SK-N-SH (cell line): ENCODE measurements around the gene CYLC1.
A peak's percentile ranks its signal among the peaks of the same experiment; 100 is the strongest.

ENCODE experiments used
- FOXM1 ChIP-seq: IDR thresholded peaks from 2 replicates; pipeline ENCODE4 v1.4.0; 2012; ENCODE audit warnings: low read depth, mild to moderate bottlenecking
- TF ChIP-seq, protein P1 (sequence below): fragments of 200-600 bp; sonication (generic); IDR thresholded peaks from 2 replicates; pipeline ENCODE4 v1.6.1; 2017; ENCODE audit warnings: antibody characterized with exemption, mild to moderate bottlenecking, moderate library complexity
- TF ChIP-seq, protein P2 (sequence below): fragments of 150-350 bp; IDR thresholded peaks from 2 replicates; pipeline ENCODE4 v1.6.1; 2017; ENCODE audit warnings: antibody characterized with exemption, low read length, low read depth, borderline replicate concordance
- TF ChIP-seq, protein P3 (sequence below): IDR thresholded peaks from 2 replicates; pipeline ENCODE4 v1.4.0; 2012; ENCODE audit warnings: low read depth, borderline replicate concordance

DNA sequence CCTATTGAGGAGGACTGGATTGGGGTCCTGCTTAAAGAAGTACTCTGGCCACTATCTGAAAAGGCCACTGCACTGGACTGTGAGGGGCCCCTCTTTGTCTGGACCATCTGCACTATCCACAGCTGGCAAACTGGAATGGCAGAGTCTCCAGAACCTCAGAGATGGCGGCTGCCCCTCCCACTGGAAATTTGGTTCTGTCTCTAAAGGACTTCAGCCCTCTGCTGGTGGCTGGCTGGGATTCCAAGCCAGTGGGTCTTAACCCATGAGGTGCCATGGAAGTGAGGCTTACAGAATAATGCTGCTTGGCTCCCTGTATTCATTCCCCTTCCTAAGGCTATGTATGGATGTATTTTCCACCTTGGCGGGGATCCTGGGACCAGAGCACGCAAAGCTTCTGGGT, 41.6 kb upstream of the CYLC1 start:
- TF ChIP-seq, protein P1, sequence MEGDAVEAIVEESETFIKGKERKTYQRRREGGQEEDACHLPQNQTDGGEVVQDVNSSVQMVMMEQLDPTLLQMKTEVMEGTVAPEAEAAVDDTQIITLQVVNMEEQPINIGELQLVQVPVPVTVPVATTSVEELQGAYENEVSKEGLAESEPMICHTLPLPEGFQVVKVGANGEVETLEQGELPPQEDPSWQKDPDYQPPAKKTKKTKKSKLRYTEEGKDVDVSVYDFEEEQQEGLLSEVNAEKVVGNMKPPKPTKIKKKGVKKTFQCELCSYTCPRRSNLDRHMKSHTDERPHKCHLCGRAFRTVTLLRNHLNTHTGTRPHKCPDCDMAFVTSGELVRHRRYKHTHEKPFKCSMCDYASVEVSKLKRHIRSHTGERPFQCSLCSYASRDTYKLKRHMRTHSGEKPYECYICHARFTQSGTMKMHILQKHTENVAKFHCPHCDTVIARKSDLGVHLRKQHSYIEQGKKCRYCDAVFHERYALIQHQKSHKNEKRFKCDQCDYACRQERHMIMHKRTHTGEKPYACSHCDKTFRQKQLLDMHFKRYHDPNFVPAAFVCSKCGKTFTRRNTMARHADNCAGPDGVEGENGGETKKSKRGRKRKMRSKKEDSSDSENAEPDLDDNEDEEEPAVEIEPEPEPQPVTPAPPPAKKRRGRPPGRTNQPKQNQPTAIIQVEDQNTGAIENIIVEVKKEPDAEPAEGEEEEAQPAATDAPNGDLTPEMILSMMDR = peak; percentile 22; the same call in 1 of the 2 replicates
- TF ChIP-seq, protein P2, sequence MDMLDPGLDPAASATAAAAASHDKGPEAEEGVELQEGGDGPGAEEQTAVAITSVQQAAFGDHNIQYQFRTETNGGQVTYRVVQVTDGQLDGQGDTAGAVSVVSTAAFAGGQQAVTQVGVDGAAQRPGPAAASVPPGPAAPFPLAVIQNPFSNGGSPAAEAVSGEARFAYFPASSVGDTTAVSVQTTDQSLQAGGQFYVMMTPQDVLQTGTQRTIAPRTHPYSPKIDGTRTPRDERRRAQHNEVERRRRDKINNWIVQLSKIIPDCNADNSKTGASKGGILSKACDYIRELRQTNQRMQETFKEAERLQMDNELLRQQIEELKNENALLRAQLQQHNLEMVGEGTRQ = no peak
- TF ChIP-seq, protein P3, sequence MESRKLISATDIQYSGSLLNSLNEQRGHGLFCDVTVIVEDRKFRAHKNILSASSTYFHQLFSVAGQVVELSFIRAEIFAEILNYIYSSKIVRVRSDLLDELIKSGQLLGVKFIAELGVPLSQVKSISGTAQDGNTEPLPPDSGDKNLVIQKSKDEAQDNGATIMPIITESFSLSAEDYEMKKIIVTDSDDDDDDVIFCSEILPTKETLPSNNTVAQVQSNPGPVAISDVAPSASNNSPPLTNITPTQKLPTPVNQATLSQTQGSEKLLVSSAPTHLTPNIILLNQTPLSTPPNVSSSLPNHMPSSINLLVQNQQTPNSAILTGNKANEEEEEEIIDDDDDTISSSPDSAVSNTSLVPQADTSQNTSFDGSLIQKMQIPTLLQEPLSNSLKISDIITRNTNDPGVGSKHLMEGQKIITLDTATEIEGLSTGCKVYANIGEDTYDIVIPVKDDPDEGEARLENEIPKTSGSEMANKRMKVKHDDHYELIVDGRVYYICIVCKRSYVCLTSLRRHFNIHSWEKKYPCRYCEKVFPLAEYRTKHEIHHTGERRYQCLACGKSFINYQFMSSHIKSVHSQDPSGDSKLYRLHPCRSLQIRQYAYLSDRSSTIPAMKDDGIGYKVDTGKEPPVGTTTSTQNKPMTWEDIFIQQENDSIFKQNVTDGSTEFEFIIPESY = no peak
- no peak for TF ChIP-seq FOXM1
